Omental fat pad (tissue), 4 donors: ENCODE measurements around the gene TMEM174. TPM values are rescaled to one million over a fixed set of nuclear protein-coding genes. Genes with fewer than 3 reads are reported as not detected.

Experiments
- ATAC-seq: fragments of 150-250 bp; one replicate; pipeline ENCODE4 v1.9.1; 2016; ENCODE audit warnings: mild to moderate bottlenecking, moderate library complexity; ENCODE audit not compliant: low FRiP score
- DNase-seq: peaks from one replicate; pipeline ENCODE4 v3.0.0-alpha.2; 2019; ENCODE audit warnings: low spot score
- CTCF ChIP-seq, 3 donors: fragments of 450-650 bp; IDR thresholded peaks; one replicate each; pipeline ENCODE4 v1.5.1; 2016 to 2017; ENCODE audit warnings: antibody characterized with exemption in 3 of 3, mild to moderate bottlenecking in 3 of 3, moderate library complexity in 2 of 3
- total RNA-seq, 4 donors: library from RNA; depleted of rRNA; stranded (reverse); fragments of >200 nt; gene quantifications; one replicate each; pipeline ENCODE4 v1.1.0, GENCODE V29; 2016

The TMEM174 gene
- total RNA-seq, 4 donors from 2014 or later: not detected

GRCh38 chr5:73158313-73158712, 14.7 kb upstream of the TMEM174 start:
- DNase-seq: no peak
- TF ChIP-seq CTCF (IDR thresholded peaks at IDR 0.05): no peak
- ATAC-seq: no peak

GRCh38 chr5:73160239-73160671, 12.7 kb upstream of the TMEM174 start:
- DNase-seq (no peak), ATAC-seq (no peak)
- no peak for TF ChIP-seq CTCF (IDR thresholded peaks at IDR 0.05)

- no peak for TF ChIP-seq CTCF (IDR thresholded peaks at IDR 0.05)
- no peak for DNase-seq
- no peak for ATAC-seq
Observed at GRCh38 chr5:73170522-73170921, 2.5 kb upstream of the TMEM174 start.

GRCh38 chr5:73171495-73171894, 1.5 kb upstream of the TMEM174 start:
- DNase-seq: no peak
- no peak for ATAC-seq
- no peak for TF ChIP-seq CTCF (IDR thresholded peaks at IDR 0.05)

GRCh38 chr5:73174100-73174815, 1.3 kb downstream of the TMEM174 start:
- no peak for TF ChIP-seq CTCF (IDR thresholded peaks at IDR 0.05)
- DNase-seq (no peak), ATAC-seq (no peak)

- DNase-seq: no peak
- ATAC-seq: no peak
- TF ChIP-seq CTCF (IDR thresholded peaks at IDR 0.05): no peak
Observed at GRCh38 chr5:73176250-73176649, 3.3 kb downstream of the TMEM174 start.

- DNase-seq: no peak
Observed at GRCh38 chr5:73178265-73178664, 5.3 kb downstream of the TMEM174 start.

More at GRCh38 chr5:73178265-73178664, 5.3 kb downstream of the TMEM174 start:
- no peak for TF ChIP-seq CTCF (IDR thresholded peaks at IDR 0.05)
- no peak for ATAC-seq
